IMR-90 (cell line): ENCODE data around the gene GBF1. TPM values are rescaled to one million over a fixed set of nuclear protein-coding genes. Genes with fewer than 3 reads are reported as not detected.

Experiments used
- ATAC-seq: fragments of 200-7000 bp; cut with Tn5 transposase; 2 replicates; pipeline ENCODE4 v1.9.1; 2020; ENCODE audit warnings: low read depth, mild to moderate bottlenecking, moderate library complexity
- BruUV-seq: library from RNA; stranded (reverse); fragments of 400-500 nt; replicated peaks from 2 replicates; lab custom pipeline; 2021; lab: Mats Ljungman, UMichigan
- CTCF ChIA-PET: fragments of 300-600 bp; formaldehyde crosslinking; extraction: SDS; loops from one replicate; lab custom pipeline; 2021; ENCODE audit warnings: antibody characterized with exemption; lab: Yijun Ruan, JAX
- POLR2A ChIA-PET: fragments of 300-600 bp; sonication (Branson Sonifier 250); formaldehyde crosslinking; loops from one replicate; lab custom pipeline; 2022; ENCODE audit warnings: antibody characterized with exemption; ENCODE audit not compliant: unreplicated experiment; lab: Charles Lee
- DNase-seq: peaks from one replicate; pipeline ENCODE4 v3.0.0; 2013
- H2AFZ ChIP-seq: replicated peaks from 2 replicates; pipeline ENCODE3; 2013; ENCODE audit warnings: low read length, mild to moderate bottlenecking; ENCODE audit not compliant: poor library complexity
- H2AK5ac ChIP-seq: 2 replicates; pipeline ENCODE4 v1.6.1; 2013; ENCODE audit warnings: low read depth, low read length, inconsistent platforms
- H2AK9ac ChIP-seq: replicated peaks from 2 replicates; pipeline ENCODE3; 2013; ENCODE audit warnings: mild to moderate bottlenecking, low read depth, low read length, moderate library complexity; ENCODE audit not compliant: poor library complexity
- H2BK120ac ChIP-seq: 2 replicates; pipeline ENCODE4 v1.6.1; 2013; ENCODE audit warnings: low read depth, low read length, inconsistent platforms
- H2BK15ac ChIP-seq: 3 replicates; pipeline ENCODE4 v1.6.1; 2013; ENCODE audit warnings: low read depth, low read length, inconsistent platforms
- H2BK20ac ChIP-seq: 2 replicates; pipeline ENCODE4 v1.6.1; 2013; ENCODE audit warnings: low read depth, mild to moderate bottlenecking, inconsistent platforms, low read length, moderate library complexity
- H2BK5ac ChIP-seq: 2 replicates; pipeline ENCODE4 v1.6.1; 2013; ENCODE audit warnings: mild to moderate bottlenecking, low read depth, low read length, inconsistent platforms; ENCODE audit not compliant: poor library complexity, severe bottlenecking
- H3K14ac ChIP-seq: replicated peaks from 2 replicates; pipeline ENCODE4 v1.6.1; 2013; ENCODE audit warnings: low read depth, low read length, inconsistent platforms
- H3K18ac ChIP-seq: 2 replicates; pipeline ENCODE4 v1.6.1; 2013; ENCODE audit warnings: low read depth, low read length, control low read depth
- H3K23ac ChIP-seq: 2 replicates; pipeline ENCODE4 v1.6.1; 2013; ENCODE audit warnings: low read depth, low read length, inconsistent platforms
- H3K27ac ChIP-seq: 2 replicates; pipeline ENCODE4 v1.5.1; 2013; ENCODE audit warnings: mild to moderate bottlenecking, control low read depth, low read length; ENCODE audit not compliant: insufficient read depth
- H3K27me3 ChIP-seq: 2 replicates; pipeline ENCODE4 v1.6.1; 2013; ENCODE audit warnings: low read length; ENCODE audit not compliant: control insufficient read depth, insufficient read depth
- H3K36me3 ChIP-seq: 2 replicates; pipeline ENCODE4 v1.6.1; 2013; ENCODE audit warnings: low read length, mixed read lengths; ENCODE audit not compliant: control insufficient read depth, insufficient read depth
- H3K4ac ChIP-seq: 2 replicates; pipeline ENCODE4 v1.6.1; 2013; ENCODE audit warnings: low read depth, low read length, inconsistent platforms
- H3K4me1 ChIP-seq: 2 replicates; pipeline ENCODE4 v1.6.1; 2013; ENCODE audit warnings: low read length, mixed read lengths; ENCODE audit not compliant: control insufficient read depth, insufficient read depth
- H3K4me2 ChIP-seq: 2 replicates; pipeline ENCODE4 v1.6.1; 2013; ENCODE audit warnings: low read depth, mild to moderate bottlenecking, control low read depth, low read length, moderate library complexity
- H3K4me3 ChIP-seq: 2 replicates; pipeline ENCODE4 v1.5.1; 2013; ENCODE audit warnings: low read depth, mild to moderate bottlenecking, control low read depth, low read length, moderate library complexity; ENCODE audit not compliant: insufficient read depth
- H3K56ac ChIP-seq: 2 replicates; pipeline ENCODE4 v1.6.1; 2013; ENCODE audit warnings: low read length, inconsistent platforms; ENCODE audit not compliant: insufficient read depth; ENCODE audit errors: extremely low read depth
- H3K79me1 ChIP-seq, 2 experiments: 2 replicates each; pipeline ENCODE4 v1.6.1; 2013; ENCODE audit warnings: low read length in 2 of 2, inconsistent platforms in 1 of 2, low read depth in 1 of 2
- H3K9ac ChIP-seq: 2 replicates; pipeline ENCODE4 v1.6.1; 2013; ENCODE audit warnings: low read depth, low read length, control low read depth
- H3K9me1 ChIP-seq: 2 replicates; pipeline ENCODE4 v1.6.1; 2013; ENCODE audit warnings: low read length, inconsistent platforms; ENCODE audit not compliant: insufficient read depth
- H3K9me3 ChIP-seq: 2 replicates; pipeline ENCODE4 v1.6.1; 2013; ENCODE audit warnings: low read length; ENCODE audit not compliant: control insufficient read depth, insufficient read depth
- H4K20me1 ChIP-seq: 2 replicates; pipeline ENCODE4 v1.6.1; 2013; ENCODE audit warnings: low read length, inconsistent platforms; ENCODE audit not compliant: insufficient read depth
- H4K5ac ChIP-seq: 2 replicates; pipeline ENCODE4 v1.6.1; 2013; ENCODE audit warnings: mild to moderate bottlenecking, low read depth, low read length, control low read depth
- H4K8ac ChIP-seq, 2 experiments: 2 replicates each; pipeline ENCODE4 v1.6.1; 2013; ENCODE audit warnings: low read depth in 2 of 2, low read length in 2 of 2, control low read depth in 1 of 2, inconsistent platforms in 1 of 2
- H4K91ac ChIP-seq: 2 replicates; pipeline ENCODE4 v1.6.1; 2013; ENCODE audit warnings: low read depth, low read length, inconsistent platforms; ENCODE audit not compliant: insufficient read depth
- ELK1 ChIP-seq: fragments of 150-350 bp; IDR thresholded peaks from 2 replicates; pipeline ENCODE4 v1.6.1; 2016; ENCODE audit warnings: low read depth, mild to moderate bottlenecking, low read length, moderate library complexity, borderline replicate concordance
- MAZ ChIP-seq: IDR thresholded peaks from 2 replicates; pipeline ENCODE4 v1.6.1; 2012; ENCODE audit warnings: low read depth, mild to moderate bottlenecking, low read length, improper control_type of control experiment, moderate library complexity, borderline replicate concordance
- MXI1 ChIP-seq: IDR thresholded peaks from 2 replicates; pipeline ENCODE4 v1.6.1; 2012; ENCODE audit warnings: low read depth, mild to moderate bottlenecking, low read length, moderate library complexity, borderline replicate concordance
- NFE2L2 ChIP-seq: fragments of 150-350 bp; IDR thresholded peaks from 2 replicates; pipeline ENCODE4 v1.6.1; 2016; ENCODE audit warnings: low read depth, mild to moderate bottlenecking, low read length
- POLR2A ChIP-seq: IDR thresholded peaks from 2 replicates; pipeline ENCODE4 v1.6.1; 2012; ENCODE audit warnings: mild to moderate bottlenecking, low read depth, low read length
- USF2 ChIP-seq: fragments of 150-350 bp; IDR thresholded peaks from 2 replicates; pipeline ENCODE4 v1.6.1; 2017; ENCODE audit warnings: mild to moderate bottlenecking, antibody characterized with exemption, low read length, low read depth
- WGBS, 2 experiments: methylation state at CpG; one replicate each; pipeline versions ENCODE4 v1.1.5 to v1.1.7; 2013; ENCODE audit warnings: missing lambda C conversion rate in 2 of 2; ENCODE audit not compliant: insufficient read length in 1 of 2; ENCODE audit errors: extremely low coverage in 2 of 2; 5-methylcytosine and 5-hydroxymethylcytosine counted together
- dilution Hi-C: fragments of 300-500 bp; cut with HindIII; formaldehyde crosslinking; loops from one replicate; pipeline ENCODE4 v1.14.3; 2018; ENCODE audit warnings: low sequenced_read_pairs; ENCODE audit not compliant: unreplicated experiment
- in situ Hi-C: fragments of 300-500 bp; cut with MboI; formaldehyde crosslinking; loops from 3 replicates; pipeline ENCODE4 v1.14.3; 2019; ENCODE audit warnings: low sequenced_read_pairs, inconsistent platforms, mixed read lengths
- intact Hi-C: fragments of 100-400 bp; cut with micrococcal nuclease; formaldehyde crosslinking; loops from 2 replicates; pipeline ENCODE4 v1.10.0; 2022
- polyA plus RNA-seq, 3 experiments: library from polyadenylated mRNA; depleted of rRNA; stranded (reverse); fragments of >200 nt; gene quantifications; 2 replicates each; pipeline ENCODE4 v1.2.3, GENCODE V29; 2012; ENCODE audit warnings: low replicate concordance in 1 of 3
- total RNA-seq: library from RNA; depleted of rRNA; stranded (reverse); fragments of >200 nt; gene quantifications from 2 replicates; pipeline ENCODE4 v1.2.3, GENCODE V29; 2012

GBF1 gene
- total and polyA plus RNA-seq, 2 of the 4 experiments (the other 2 are of a cell fraction): 38.7 to 40.1 TPM

- Histone ChIP-seq H2AK9ac (no peak overlapping the region), H3K9ac (no peak overlapping the region), H3K4ac (no peak overlapping the region), H2BK15ac (no peak overlapping the region), H2BK5ac (no peak overlapping the region), H4K20me1 (no peaks in the 10 kb centered on the region), H3K4me2 (no peak overlapping the region), H2BK20ac (no peak overlapping the region), H3K79me1 (peaks cover 0 to 2% of the 10 kb centered on the region in 2 experiments; a peak in 1 of 4 replicates), H3K14ac (no peak overlapping the region), H2AK5ac (no peak overlapping the region), H4K8ac (no peak overlapping the region), H3K18ac (no peak overlapping the region), H3K9me3 (no peaks in the 10 kb centered on the region), H3K9me1 (peaks cover 8% of the 10 kb centered on the region; the same call in 1 of the 2 replicates), H3K56ac (no peak overlapping the region), H2BK120ac (no peak overlapping the region), H3K36me3 (no peaks in the 10 kb centered on the region), H4K91ac (no peak overlapping the region), H4K5ac (no peak overlapping the region), H3K27me3 (peaks cover 74% of the 10 kb centered on the region), H3K4me3 (no peak overlapping the region), H3K4me1 (peaks cover 5% of the 10 kb centered on the region; the same call in 1 of the 2 replicates), H3K23ac (no peak overlapping the region), H2AFZ (no peak overlapping the region), H3K27ac (no peak overlapping the region)
- ATAC-seq (no peak), DNase-seq (no peak)
- 25% methylated on average over 4 of the region's 20 CpGs; no CpG with 5 or more reads in 1 of the 2 experiments for WGBS, 2 experiments
- in situ Hi-C loops: no loop called here
- POLR2A ChIA-PET: no interaction called here
- no peak for TF ChIP-seq POLR2A
- no peak for TF ChIP-seq MXI1
- no peak for TF ChIP-seq NFE2L2
- TF ChIP-seq ELK1: no peak
- no peak for TF ChIP-seq MAZ
- no peak for TF ChIP-seq USF2
- intact Hi-C loops: no loop called here
- dilution Hi-C loops: no loop called here
- CTCF ChIA-PET: no interaction called here
- BruUV-seq: no TSS peak
These were observed 169.4 kb downstream of the GBF1 start for GRCh38 chr10:102414749-102415148.
